GM18505 (cell line): ENCODE results near the gene ZDHHC22.

Source experiments
- ATAC-seq: cut with Tn5 transposase; IDR thresholded peaks from one replicate; pipeline ENCODE4 v1.9.1; 2021; ENCODE audit not compliant: unreplicated experiment
- POLR2A ChIP-seq: IDR thresholded peaks from 4 replicates; pipeline ENCODE4 v1.6.1; 2011; ENCODE audit warnings: borderline replicate concordance; ENCODE audit not compliant: insufficient read depth, insufficient read length; ENCODE audit errors: extremely low read depth

ZDHHC22 gene

DNA sequence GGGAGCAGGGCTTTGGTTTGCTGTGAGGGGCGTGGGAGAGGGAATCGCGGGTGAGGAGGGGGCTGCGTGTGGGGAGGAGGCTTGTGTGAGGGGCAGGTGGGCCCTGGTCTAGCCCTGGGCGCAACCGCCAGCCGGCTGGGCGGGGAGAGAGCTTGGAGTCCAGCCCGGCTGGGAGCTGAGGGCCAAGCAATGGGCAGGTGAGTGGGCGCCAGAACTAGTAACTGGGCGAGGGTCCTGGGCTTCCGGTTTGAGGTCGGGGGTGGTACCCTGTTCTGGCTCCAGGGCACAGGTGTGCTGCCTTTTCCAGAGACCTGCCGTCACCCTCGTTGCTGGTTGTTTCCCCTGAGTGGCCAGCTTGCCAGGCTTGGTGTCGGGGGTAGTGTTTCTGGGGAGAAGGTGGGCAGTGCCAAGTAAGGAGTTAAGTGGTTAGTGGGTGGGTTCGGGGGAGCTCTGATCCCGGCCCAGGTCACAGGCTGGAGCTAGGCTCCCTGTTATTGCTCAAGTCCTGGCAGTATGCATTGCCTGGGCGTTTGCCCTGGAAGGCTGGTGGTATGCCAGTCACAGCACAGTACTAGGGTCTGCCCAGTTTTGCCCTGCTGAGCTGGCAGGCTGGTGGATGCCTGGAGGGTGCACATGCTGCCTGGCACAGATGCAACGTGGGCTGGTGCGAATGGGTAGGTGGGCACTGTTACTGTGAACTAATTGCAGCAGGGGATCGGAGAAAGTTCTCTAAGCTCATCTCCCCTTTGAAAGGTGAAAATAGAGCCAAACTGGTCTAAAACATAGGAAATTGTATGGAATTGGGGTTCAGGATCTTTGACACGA lies 42.9 kb downstream of the ZDHHC22 start:
- TF ChIP-seq POLR2A = no peak
- ATAC-seq = no peak

DNA sequence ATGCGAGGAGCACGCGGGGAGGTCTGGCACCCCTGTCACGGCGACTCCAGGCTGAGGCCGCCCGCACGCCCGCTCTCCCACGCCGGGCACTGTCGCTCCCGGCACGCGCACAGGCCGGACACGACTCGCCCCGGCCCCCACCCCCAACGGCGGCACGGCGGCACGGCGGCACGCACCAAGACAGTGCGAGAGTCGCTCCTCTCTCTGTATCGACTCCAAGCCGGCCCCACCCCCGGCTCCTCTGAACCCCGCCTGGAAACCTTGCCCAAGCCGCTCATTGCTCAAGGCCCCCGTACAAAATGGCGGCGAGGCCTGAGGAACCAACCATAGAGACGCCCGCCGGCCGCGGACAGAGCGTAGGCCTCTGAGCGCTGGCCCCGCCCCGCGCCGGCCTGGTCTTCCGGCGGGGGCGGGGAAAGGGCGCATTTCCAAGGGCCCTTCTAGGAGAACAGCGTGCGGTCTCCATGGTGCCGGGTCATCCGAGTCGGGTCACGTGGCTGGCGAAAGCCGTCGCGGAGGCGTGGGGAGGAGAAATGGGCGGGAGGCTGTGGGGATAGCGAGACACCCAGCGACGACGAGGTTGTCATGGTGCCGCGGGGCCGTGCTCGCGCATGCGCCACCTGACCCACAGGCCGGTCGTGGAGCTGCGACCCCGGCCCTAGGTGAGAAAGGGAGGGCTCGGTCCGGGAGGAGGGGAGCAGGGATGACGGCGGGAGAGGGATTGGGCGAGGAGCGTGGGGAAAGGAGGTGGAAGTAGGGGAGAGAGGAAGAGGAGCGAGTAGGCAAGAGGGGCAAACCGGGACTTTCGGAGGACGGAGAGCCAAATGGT lies 43.7 kb downstream of the ZDHHC22 start, which contains the start of gene CIPC:
TSS of gene CIPC (plus strand) at position 559 of the 829 bp plus-strand sequence. CDS start 7,451 bp downstream, outside the sequence.
- peak; percentile 76 for TF ChIP-seq POLR2A
- peak; percentile 91 for ATAC-seq

DNA sequence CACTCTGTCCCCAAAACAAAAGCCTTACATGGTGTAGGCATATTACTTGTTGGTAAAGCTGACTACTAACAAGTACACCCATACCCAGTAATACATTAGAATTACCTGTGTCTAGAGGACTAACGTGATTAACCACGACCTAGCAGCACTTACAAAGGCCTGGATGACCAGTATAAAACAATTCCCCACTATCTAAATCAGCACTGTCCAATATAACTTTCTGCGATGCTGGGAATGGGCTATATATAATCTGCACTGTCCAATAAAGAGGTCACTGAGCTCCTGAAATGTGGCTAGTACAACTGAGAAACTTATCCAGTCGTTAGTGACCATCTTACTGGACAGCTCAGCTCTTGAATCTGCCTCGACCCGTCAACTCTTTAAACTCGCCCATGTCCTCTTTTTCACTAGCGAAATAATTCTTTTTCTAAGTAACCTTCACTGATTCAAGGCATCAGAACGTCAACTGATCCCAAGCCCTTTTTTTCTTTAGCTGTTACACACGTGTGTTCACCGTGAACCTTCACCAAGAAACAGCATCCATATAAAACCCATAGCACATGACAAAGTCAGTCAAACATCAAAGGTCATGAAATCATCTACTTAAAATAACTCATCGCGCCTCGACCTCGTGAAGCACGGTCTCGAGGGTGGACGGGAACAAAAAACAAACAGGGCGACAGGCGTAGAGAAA lies 44.4 kb downstream of the ZDHHC22 start:
- ATAC-seq = peak; percentile 5
- TF ChIP-seq POLR2A = no peak

DNA sequence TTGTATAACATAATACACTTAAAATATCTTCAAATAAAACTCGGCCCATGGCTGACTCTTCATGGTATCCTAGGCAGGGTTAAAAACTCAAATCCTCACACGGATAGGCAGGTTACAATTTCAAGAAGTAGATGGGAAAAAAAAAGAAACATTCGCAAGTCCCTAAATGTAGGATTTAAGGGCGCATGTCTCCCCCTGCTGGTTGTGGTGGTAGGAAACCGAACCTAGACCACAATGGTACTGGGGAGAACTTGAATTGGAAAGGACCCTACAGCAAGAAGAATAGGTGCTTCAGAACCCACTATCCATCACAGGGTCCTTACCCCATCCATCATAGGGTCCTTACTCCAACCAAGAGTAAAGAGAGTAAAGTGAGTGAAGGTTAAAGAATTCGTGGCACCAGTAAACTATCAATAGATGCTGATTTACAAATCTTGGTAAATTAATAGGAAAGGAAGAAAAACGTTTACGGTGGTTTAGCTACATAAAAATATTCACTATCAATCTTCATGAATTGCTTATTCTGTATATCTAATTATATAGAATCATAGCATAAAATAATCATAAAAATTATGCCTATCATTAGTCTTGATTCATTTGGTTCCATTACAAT lies 46.8 kb downstream of the ZDHHC22 start:
- no peak for ATAC-seq
- TF ChIP-seq POLR2A = no peak

DNA sequence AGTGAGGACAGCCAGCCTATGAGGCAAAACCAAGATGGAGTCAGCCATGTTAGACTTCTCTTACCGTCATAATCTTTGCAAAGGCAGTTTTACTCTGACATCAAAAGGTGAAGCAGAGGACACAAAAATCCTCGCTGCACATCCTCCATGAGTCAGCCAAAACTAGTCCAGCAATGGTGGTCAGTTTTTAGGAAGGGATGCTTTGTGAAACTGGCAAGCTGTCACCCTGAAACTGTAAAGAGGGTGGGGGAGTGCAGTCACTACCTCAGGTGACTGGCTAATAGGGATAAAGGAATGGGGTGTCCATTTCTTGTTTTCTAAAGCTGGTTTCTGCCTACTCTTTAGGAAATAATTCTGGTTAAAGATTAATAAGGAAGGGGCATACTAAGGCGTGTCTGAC lies 48.9 kb downstream of the ZDHHC22 start:
- no peak for TF ChIP-seq POLR2A
- ATAC-seq = no peak

DNA sequence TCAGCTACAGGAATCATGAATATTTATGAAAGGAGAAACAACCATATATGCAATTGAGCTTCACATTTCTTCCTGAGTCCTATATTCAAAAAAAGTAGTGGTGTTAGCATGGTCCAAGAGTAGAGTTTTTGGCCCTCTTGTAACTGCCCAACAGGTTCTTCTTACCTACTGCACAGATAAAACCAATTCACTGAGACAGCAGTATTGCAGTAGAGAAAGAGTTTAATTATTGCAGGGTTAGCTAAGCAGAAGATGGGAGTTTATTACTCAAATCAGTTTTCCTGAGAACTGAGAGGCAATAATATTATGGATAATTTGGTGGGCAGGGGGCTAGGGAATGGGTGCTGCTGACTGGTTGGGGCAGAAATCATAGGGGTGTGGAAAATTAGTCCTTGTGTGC lies 50.1 kb downstream of the ZDHHC22 start:
- no peak for ATAC-seq
- TF ChIP-seq POLR2A = no peak

DNA sequence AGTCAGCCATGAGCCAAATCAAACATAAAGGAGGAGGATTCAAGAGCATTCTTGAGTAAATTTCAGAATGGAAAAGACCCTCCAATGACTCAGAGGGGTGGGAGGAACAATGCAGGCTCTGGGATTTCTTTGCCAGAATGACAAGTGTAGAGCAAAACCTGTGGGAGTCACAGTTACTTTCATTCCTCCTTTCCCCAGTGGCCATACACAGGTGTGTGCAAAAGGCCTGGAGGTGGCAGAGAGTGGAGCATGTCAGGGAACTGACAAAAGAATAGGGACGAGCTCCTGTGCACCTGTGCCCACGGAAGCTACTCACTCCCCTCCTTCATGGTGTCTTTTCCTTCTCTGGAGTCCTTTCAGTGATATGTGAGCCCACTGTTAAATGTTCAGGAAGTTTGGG lies 52.9 kb downstream of the ZDHHC22 start:
- TF ChIP-seq POLR2A = no peak
- no peak for ATAC-seq

DNA sequence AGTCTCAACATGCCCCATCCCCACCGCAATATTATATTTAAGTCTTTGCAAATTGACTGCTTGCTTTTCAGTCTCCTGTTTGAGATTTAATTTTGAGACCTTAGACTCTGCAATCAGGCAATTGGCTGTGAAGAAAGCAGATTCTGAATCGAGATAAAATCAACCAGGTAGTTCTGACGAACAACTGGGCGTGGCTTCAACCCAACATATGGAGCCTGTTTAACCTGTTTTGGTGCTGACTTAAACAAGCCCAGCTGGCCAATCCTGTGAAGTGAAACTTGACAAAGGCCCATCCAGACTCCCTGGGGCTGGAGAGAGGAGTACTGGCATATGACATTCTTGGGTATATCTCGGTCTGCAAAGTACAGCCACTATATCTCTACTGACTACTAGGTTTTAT lies 53.4 kb downstream of the ZDHHC22 start:
- TF ChIP-seq POLR2A = no peak

DNA sequence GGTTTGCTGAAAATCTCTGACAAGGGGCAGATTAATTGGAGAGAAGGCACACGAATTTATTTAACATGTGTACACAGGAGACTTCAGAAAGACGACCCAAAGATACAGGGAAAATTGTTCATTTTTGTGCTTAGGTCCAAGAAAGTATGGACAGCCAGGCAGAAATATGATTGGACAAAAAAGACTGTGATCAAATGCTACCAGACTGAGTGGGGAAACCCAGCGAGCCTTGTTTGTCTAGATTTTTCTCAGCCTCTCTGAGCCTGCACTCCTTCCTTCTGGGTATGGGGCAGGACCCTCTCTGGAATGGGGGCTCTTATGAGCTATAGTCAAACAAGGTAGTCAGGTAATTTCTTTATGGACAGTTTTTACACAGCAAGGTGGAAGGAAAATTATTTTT lies 54.0 kb downstream of the ZDHHC22 start:
- no peak for ATAC-seq
- no peak for TF ChIP-seq POLR2A

More for the DNA sequence above, 53.4 kb downstream of the ZDHHC22 start:
- no peak for ATAC-seq

DNA sequence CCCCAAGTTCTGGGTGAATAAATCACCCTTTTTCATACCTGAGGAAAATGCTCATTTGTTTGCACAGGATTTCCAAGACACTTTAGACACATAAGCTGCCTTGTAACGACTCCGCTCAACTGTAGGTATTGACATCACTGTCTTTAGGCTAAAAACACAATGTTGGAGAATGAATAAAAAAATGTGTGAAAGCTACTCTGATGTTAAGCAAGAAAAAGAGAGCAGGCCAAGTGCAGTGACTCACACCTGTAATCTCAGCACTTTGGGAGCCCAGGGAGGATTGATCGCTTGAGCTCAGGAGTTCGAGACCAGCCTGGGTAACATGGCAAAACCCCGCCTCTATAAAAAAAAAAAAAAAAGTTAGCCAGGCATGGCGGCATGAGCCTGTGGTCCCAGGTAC lies 54.6 kb downstream of the ZDHHC22 start:
- no peak for ATAC-seq
- TF ChIP-seq POLR2A = no peak

DNA sequence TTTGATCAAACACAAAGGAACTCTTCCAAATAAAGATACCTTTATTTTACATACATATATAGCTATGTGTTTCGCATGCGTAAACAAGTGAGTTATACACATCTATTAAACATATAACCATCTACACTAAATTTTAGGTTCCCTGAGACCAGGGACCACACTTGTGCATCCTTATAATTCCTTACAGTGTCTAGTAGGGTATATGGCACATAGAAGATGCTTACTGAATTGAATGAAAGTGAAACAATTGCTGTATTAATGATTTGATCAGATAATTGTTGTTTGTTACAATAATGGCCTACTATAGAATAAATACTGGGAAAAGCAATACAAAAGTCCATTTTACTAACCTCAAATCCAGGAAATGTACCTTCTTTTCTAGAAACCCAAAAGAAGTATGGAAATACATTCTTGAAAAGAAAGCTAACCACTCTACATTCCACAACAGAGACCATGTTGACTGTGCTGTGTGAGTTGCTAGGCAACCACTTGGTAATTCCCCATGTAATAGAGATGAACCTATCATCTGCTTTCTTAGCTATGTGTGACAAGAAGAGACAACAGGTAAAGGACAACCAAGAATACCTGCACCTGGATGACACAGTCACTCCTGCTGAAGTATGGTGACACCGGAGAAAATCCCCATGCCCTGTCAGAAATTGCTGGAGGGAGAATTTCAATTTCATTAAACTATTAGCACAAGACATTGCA lies 55.4 kb downstream of the ZDHHC22 start:
- TF ChIP-seq POLR2A = no peak
- ATAC-seq = no peak

DNA sequence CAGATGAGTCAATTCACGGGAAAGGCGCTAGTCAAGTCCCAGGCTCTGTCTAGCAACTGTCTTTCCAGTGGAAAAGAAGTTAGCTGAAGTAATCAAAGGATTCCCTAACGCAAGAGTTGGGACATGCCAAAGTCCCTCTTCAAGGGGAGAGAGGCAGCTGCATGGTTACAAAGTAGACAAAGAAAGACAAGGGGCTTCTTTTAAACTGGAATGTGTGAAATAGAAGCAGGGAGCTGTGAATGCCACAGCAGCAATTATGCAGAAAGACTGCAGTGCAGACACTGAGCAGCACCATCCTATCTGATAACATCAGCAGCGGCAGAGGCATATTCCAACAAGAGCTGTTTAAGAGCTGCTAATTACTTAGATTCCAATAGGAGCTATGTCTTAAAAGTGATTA lies 56.1 kb downstream of the ZDHHC22 start:
- no peak for ATAC-seq
- no peak for TF ChIP-seq POLR2A
